Calu3 (cell line): Measurements from ENCODE around the gene EXOC3L1. TPM values are rescaled to one million over a fixed set of nuclear protein-coding genes. Genes with fewer than 3 reads are reported as not detected.

Source experiments
- BruUV-seq: library from RNA; stranded (reverse); fragments of 400-500 nt; replicated peaks from 2 replicates; lab custom pipeline; 2021; lab: Mats Ljungman, UMichigan
- CTCF ChIA-PET: fragments of 300-600 bp; sonication (Branson Sonifier 250); formaldehyde crosslinking; loops from one replicate; lab custom pipeline; 2022; ENCODE audit warnings: antibody characterized with exemption; lab: Charles Lee
- DNase-seq: peaks from one replicate; pipeline ENCODE4 v3.0.0; 2022
- H3K27ac Mint-ChIP-seq: one replicate; pipeline ENCODE4 v1.8.0; 2022; ENCODE audit warnings: mixed read lengths; ENCODE audit not compliant: unreplicated experiment
- H3K27me3 Mint-ChIP-seq: one replicate; pipeline ENCODE4 v1.8.0; 2022; ENCODE audit warnings: mixed read lengths; ENCODE audit not compliant: unreplicated experiment
- H3K36me3 Mint-ChIP-seq: one replicate; pipeline ENCODE4 v1.8.0; 2022; ENCODE audit warnings: mild to moderate bottlenecking, moderate library complexity, mixed read lengths; ENCODE audit not compliant: insufficient read depth, unreplicated experiment
- H3K4me1 Mint-ChIP-seq: one replicate; pipeline ENCODE4 v1.8.0; 2022; ENCODE audit warnings: mild to moderate bottlenecking, low read depth, mixed read lengths; ENCODE audit not compliant: unreplicated experiment
- H3K4me3 Mint-ChIP-seq: one replicate; pipeline ENCODE4 v1.8.0; 2022; ENCODE audit warnings: mild to moderate bottlenecking, low read depth, moderate library complexity, mixed read lengths; ENCODE audit not compliant: unreplicated experiment
- H3K9me3 Mint-ChIP-seq: one replicate; pipeline ENCODE4 v1.8.0; 2022; ENCODE audit warnings: low read depth, mixed read lengths; ENCODE audit not compliant: unreplicated experiment
- intact Hi-C: fragments of 100-400 bp; cut with micrococcal nuclease; formaldehyde crosslinking; loops from one replicate; pipeline ENCODE4 v1.10.0; 2022; ENCODE audit not compliant: unreplicated experiment
- total RNA-seq: library from RNA; stranded (reverse); gene quantifications from 2 replicates; pipeline ENCODE4 v1.2.3, GENCODE V29; 2022
- TF ChIP-seq, protein P1 (sequence below): fragments of 200-600 bp; IDR thresholded peaks from one replicate; pipeline ENCODE4 v1.8.0; 2022; ENCODE audit warnings: antibody characterized with exemption; ENCODE audit not compliant: unreplicated experiment

The EXOC3L1 gene
- total RNA-seq, 1 experiment from 2014 or later, result 0.31 TPM

DNA sequence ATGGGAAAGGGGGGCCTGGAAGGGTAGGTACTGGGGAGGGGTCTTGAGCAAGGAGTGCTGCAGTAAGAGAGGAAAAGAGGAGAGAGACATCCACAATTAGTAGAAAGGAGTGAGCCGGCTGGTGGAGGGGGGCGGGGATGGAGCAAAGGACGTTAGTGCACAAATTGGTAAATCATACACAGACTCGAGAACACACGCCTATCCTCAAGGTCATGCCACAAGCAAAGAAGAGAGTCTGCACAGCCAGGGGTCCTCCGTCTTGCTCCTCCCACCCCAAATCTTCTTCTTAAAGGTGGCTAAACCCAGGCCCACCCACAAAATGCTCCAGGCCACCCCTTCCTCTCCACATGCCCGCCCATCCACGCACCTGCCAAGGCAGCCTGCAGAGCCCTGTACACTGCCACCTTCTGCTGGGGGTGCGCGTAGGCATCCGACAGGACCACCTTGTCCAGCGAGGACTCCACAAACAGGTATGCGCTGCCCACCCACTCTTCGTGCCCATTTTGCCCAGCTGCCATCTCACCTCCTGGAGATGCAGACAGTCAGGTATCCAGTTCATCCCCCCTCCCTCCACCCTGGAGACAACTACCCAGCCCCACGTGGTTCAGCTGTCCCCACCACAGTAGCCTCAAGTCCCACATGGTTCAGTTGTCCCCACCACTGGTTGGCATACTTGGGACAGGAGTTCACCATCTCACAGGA is 33.6 kb downstream of the EXOC3L1 start:
- Mint-ChIP-seq H3K27ac (no peak overlapping the region), H3K4me1 (peaks cover 29% of the 10 kb centered on the region), H3K27me3 (no peaks in the 10 kb centered on the region), H3K36me3 (peaks cover 56% of the 10 kb centered on the region), H3K9me3 (no peaks in the 10 kb centered on the region), H3K4me3 (peak overlapping the region; percentile 6)
- no TSS peak for BruUV-seq
- intact Hi-C loops, result loop anchor here (10.0 kb wide), 1 partner anchor 141 kb away; no protein-coding TSS in a partner anchor
- TF ChIP-seq, protein P1, sequence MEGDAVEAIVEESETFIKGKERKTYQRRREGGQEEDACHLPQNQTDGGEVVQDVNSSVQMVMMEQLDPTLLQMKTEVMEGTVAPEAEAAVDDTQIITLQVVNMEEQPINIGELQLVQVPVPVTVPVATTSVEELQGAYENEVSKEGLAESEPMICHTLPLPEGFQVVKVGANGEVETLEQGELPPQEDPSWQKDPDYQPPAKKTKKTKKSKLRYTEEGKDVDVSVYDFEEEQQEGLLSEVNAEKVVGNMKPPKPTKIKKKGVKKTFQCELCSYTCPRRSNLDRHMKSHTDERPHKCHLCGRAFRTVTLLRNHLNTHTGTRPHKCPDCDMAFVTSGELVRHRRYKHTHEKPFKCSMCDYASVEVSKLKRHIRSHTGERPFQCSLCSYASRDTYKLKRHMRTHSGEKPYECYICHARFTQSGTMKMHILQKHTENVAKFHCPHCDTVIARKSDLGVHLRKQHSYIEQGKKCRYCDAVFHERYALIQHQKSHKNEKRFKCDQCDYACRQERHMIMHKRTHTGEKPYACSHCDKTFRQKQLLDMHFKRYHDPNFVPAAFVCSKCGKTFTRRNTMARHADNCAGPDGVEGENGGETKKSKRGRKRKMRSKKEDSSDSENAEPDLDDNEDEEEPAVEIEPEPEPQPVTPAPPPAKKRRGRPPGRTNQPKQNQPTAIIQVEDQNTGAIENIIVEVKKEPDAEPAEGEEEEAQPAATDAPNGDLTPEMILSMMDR, result no peak
- CTCF ChIA-PET, result interaction anchor here (1.2 kb wide), 1 partner anchor 22 kb away, joined by 4 read pairs; no protein-coding TSS in a partner anchor
- no peak for DNase-seq

DNA sequence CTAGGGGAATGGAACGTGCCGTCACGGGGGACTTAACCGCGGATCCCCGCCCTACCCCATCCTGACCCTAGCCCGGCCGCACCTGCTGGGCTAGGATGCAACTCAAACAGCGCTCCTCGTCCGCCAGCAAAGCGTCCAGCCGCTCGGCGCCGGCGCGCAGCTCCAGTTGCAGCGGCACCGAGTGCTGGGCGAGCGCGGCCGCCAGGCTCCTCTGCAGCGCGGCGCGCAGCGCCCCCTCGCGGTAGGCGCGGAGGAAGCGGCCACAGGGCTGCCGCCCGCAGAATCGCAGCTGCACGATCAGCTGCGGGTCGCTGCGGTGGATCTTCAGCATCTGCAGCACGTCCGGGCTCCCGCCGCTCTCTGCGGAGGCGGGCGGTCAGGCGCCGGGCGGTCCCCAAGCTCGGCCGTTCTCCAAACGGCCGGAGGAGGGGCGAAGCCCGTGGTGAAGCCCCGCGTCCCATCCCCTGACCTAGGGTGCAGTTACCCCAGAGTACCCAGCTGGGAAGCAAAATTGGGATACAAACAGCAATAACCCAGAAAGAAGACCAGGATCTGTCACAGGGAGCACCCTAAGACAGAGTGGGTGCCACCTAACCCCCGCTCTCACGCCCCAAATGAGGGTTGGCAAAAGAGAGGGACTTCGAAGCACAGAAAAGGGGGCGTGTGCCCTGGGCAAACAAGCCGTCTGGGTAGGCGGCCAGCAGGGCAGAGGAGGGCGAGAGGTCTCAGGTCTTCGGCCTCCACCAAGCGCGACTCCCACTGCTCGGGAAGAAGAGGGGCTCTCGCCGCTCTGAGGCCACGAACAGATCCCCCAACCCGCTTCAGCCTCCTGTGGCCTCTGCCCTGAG is 34.4 kb downstream of the EXOC3L1 start:
- TF ChIP-seq, protein P1, result peak; percentile 86
- CTCF ChIA-PET, result interaction anchor here (0.6 to 1.3 kb wide), 5 partner anchors 43 to 201 kb away, joined by 3 to 6 read pairs (median 4); no protein-coding TSS in a partner anchor
- intact Hi-C loops, result loop anchor here (10.0 kb wide), 1 partner anchor 141 kb away; no protein-coding TSS in a partner anchor
- Mint-ChIP-seq H3K9me3 (no peaks in the 10 kb centered on the region), H3K36me3 (peaks cover 56% of the 10 kb centered on the region), H3K27ac (no peak overlapping the region), H3K4me3 (peak overlapping the region; percentile 21), H3K27me3 (no peaks in the 10 kb centered on the region), H3K4me1 (peaks cover 29% of the 10 kb centered on the region)
- peak; percentile 79 for DNase-seq
- BruUV-seq, result no TSS peak

DNA sequence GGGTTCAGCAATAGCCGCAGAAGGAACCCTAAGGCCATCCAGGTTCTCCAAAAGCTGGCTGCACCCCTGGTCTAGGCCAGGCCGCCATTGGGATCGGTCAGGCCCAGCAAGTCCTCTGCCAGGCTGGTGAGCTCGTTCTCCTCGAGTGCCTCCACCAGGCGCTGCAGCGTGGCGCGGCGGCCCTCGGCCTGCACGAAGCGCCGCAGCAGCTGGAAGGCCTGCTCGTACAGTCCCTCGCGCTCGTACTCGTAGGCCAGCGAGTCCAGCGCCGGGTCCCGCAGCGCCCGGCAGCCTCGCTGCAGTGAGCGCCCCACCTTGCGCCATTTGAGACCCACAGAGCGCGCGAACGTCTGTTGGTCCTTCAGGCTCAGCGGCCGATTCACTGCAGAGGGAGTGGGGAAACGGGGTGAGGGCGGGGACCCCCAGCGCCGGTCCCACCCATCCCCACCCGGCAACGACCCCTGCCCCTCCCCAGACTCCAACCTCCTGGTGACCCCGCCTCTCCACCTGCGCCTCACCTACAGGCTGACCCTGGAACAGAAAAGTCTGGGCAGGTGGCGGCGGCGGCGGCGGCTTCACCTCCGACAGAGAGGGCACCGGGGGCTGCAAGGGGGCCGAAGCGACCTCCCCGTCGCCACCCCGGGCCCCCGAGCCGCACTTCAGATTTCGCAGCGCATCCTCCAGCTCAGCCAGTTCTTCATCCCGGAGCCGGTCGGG is 35.2 kb downstream of the EXOC3L1 start:
- CTCF ChIA-PET, result interaction anchor here (0.6 to 1.3 kb wide), 4 partner anchors 43 to 201 kb away, joined by 3 to 6 read pairs (median 4); no protein-coding TSS in a partner anchor
- H3K4me3 Mint-ChIP-seq, result peak overlapping the region; percentile 21
- TF ChIP-seq, protein P1, result no peak
- H3K9me3 Mint-ChIP-seq, result no peaks in the 10 kb centered on the region
- no peaks in the 10 kb centered on the region for H3K27me3 Mint-ChIP-seq
- intact Hi-C loops, result loop anchor here (5.0 to 10.0 kb wide), 2 partner anchors 140 to 177 kb away; no protein-coding TSS in a partner anchor
- peaks cover 51% of the 10 kb centered on the region for H3K36me3 Mint-ChIP-seq
- H3K4me1 Mint-ChIP-seq, result peaks cover 29% of the 10 kb centered on the region
- DNase-seq, result no peak
- no TSS peak for BruUV-seq
- no peak overlapping the region for H3K27ac Mint-ChIP-seq
